A549 (cell line): ENCODE measurements around the gene MAP3K5. TPM values are rescaled to one million over a fixed set of nuclear protein-coding genes. Genes with fewer than 3 reads are reported as not detected.

Source experiments
- ATAC-seq, 2 experiments: fragments of 200-7000 bp in 1 of 2; fragments of >200 bp in 1 of 2; cut with Nextera tagmentation in 1 of 2; cut with Tn5 transposase in 1 of 2; 3 replicates each; pipeline versions ENCODE4 v1.8.0 to v1.9.1; 2018 to 2020; ENCODE audit warnings: mild to moderate bottlenecking in 1 of 2, moderate library complexity in 1 of 2
- CTCF ChIA-PET: fragments of 300-600 bp; sonication (Branson Sonifier 250); formaldehyde crosslinking; extraction: SDS; loops from one replicate; lab custom pipeline; 2021; ENCODE audit warnings: antibody characterized with exemption, inconsistent platforms; lab: Yijun Ruan, JAX
- POLR2A ChIA-PET: fragments of 350-600 bp; formaldehyde crosslinking; extraction: SDS; loops from one replicate; lab custom pipeline; 2021; ENCODE audit warnings: antibody characterized with exemption, inconsistent platforms; lab: Yijun Ruan, JAX
- DNase-seq, 2 experiments: peaks; one replicate each; pipeline versions ENCODE4 v3.0.0 to v3.0.0-alpha.2; 2011 to 2016; ENCODE audit warnings: low read depth in 1 of 2, low spot score in 1 of 2
- FAIRE-seq: peaks from 2 replicates; lab custom pipeline; 2011; peaks lifted over from hg19 to GRCh38; lab: Jason Lieb, UNC
- H3K27ac ChIP-seq, 2 experiments: fragments of >200 bp; sonication (Bioruptor Twin); formaldehyde crosslinking; 3 replicates each; pipeline ENCODE4 v1.5.1; 2016 to 2017
- H3K4me1 ChIP-seq: fragments of >200 bp; sonication (Bioruptor Twin); formaldehyde crosslinking; 3 replicates; pipeline ENCODE4 v1.6.1; 2016
- H3K4me2 ChIP-seq: fragments of >200 bp; sonication (Bioruptor Twin); formaldehyde crosslinking; 3 replicates; pipeline ENCODE4 v1.6.1; 2016
- H3K4me3 ChIP-seq: fragments of >200 bp; sonication (Bioruptor Twin); formaldehyde crosslinking; 3 replicates; pipeline ENCODE4 v1.5.1; 2016
- H3K9me3 ChIP-seq: fragments of >200 bp; sonication (Bioruptor Twin); formaldehyde crosslinking; 3 replicates; pipeline ENCODE4 v1.6.1; 2016
- ATOH8 ChIP-seq: fragments of 250-450 bp; sonication (Bioruptor Pico); IDR thresholded peaks from 2 replicates; pipeline ENCODE4 v1.5.0; 2020; ENCODE audit warnings: low read depth, mild to moderate bottlenecking, moderate library complexity
- CBX2 ChIP-seq: fragments of 200-600 bp; sonication (generic); IDR thresholded peaks from 2 replicates; pipeline ENCODE4 v1.6.1; 2016; ENCODE audit warnings: low read depth, mild to moderate bottlenecking, borderline replicate concordance
- CTCF ChIP-seq: fragments of >200 bp; sonication (Bioruptor Twin); formaldehyde crosslinking; IDR thresholded peaks from 3 replicates; pipeline ENCODE4 v1.5.1; 2016
- ESRRA ChIP-seq: fragments of 150-350 bp; IDR thresholded peaks from 2 replicates; pipeline ENCODE4 v1.6.1; 2014; ENCODE audit warnings: mild to moderate bottlenecking, low read length, borderline replicate concordance
- FOSB ChIP-seq: fragments of 250-450 bp; sonication (Bioruptor Pico); IDR thresholded peaks from 2 replicates; pipeline ENCODE4 v1.5.0; 2020; ENCODE audit warnings: mild to moderate bottlenecking, moderate library complexity
- FOSL2 ChIP-seq, 2 experiments: fragments of 450-650 bp in 1 of 2; fragments of >200 bp in 1 of 2; sonication (Bioruptor Twin) in 1 of 2; formaldehyde crosslinking; IDR thresholded peaks; 2 replicates each; pipeline versions ENCODE4 v1.5.0 to v1.6.1; 2016 to 2020; ENCODE audit warnings: mild to moderate bottlenecking in 1 of 2, moderate library complexity in 1 of 2
- GATA3 ChIP-seq: IDR thresholded peaks from 2 replicates; pipeline ENCODE4 v1.6.1; 2012; ENCODE audit warnings: borderline replicate concordance
- HES2 ChIP-seq: fragments of >200 bp; sonication (Bioruptor Twin); formaldehyde crosslinking; IDR thresholded peaks from 2 replicates; pipeline ENCODE4 v1.6.1; 2016
- HOXA7 ChIP-seq: fragments of 250-450 bp; sonication (Bioruptor Pico); IDR thresholded peaks from 2 replicates; pipeline ENCODE4 v1.5.0; 2020; ENCODE audit warnings: mild to moderate bottlenecking, moderate library complexity
- KDM1A ChIP-seq: fragments of 200-600 bp; sonication (generic); IDR thresholded peaks from 2 replicates; pipeline ENCODE4 v1.6.1; 2016; ENCODE audit warnings: low read depth, mild to moderate bottlenecking
- KDM5A ChIP-seq: fragments of 200-600 bp; sonication (generic); IDR thresholded peaks from 2 replicates; pipeline ENCODE4 v1.6.1; 2016; ENCODE audit warnings: antibody characterized with exemption, mild to moderate bottlenecking
- MAX ChIP-seq: IDR thresholded peaks from 2 replicates; pipeline ENCODE4 v1.6.1; 2012
- MYC ChIP-seq: IDR thresholded peaks from 2 replicates; pipeline ENCODE4 v1.6.1; 2012; ENCODE audit warnings: mild to moderate bottlenecking, inconsistent platforms, low read length, improper control_type of control experiment, borderline replicate concordance
- NPAS2 ChIP-seq: fragments of 250-450 bp; sonication (Bioruptor Pico); IDR thresholded peaks from 2 replicates; pipeline ENCODE4 v1.8.0; 2022; ENCODE audit warnings: mild to moderate bottlenecking, moderate library complexity, borderline replicate concordance
- NR3C1 ChIP-seq: fragments of >200 bp; sonication (Bioruptor Twin); formaldehyde crosslinking; IDR thresholded peaks from 3 replicates; pipeline ENCODE4 v1.6.1; 2017
- RARB ChIP-seq: fragments of 250-450 bp; sonication (Bioruptor Pico); IDR thresholded peaks from 2 replicates; pipeline ENCODE4 v1.8.0; 2021; ENCODE audit warnings: mild to moderate bottlenecking, moderate library complexity
- RNF2 ChIP-seq: fragments of 200-600 bp; sonication (generic); IDR thresholded peaks from 2 replicates; pipeline ENCODE4 v1.6.1; 2016; ENCODE audit warnings: low read depth, mild to moderate bottlenecking, antibody characterized with exemption, moderate library complexity, borderline replicate concordance
- SMC3 ChIP-seq: fragments of >200 bp; sonication (Bioruptor Twin); formaldehyde crosslinking; IDR thresholded peaks from 3 replicates; pipeline ENCODE4 v1.6.1; 2018; ENCODE audit warnings: inconsistent platforms
- TFCP2L1 ChIP-seq: fragments of 250-450 bp; sonication (Bioruptor Pico); IDR thresholded peaks from 2 replicates; pipeline ENCODE4 v1.5.0; 2021; ENCODE audit warnings: mild to moderate bottlenecking
- USF2 ChIP-seq: fragments of 450-650 bp; IDR thresholded peaks from 2 replicates; pipeline ENCODE4 v1.6.1; 2014; ENCODE audit warnings: antibody characterized with exemption
- ZC3H11A ChIP-seq: fragments of 450-650 bp; IDR thresholded peaks from 2 replicates; pipeline ENCODE4 v1.6.1; 2014; ENCODE audit warnings: antibody characterized with exemption, mild to moderate bottlenecking
- ZSCAN20 ChIP-seq: fragments of 250-450 bp; sonication (Bioruptor Pico); IDR thresholded peaks from 2 replicates; pipeline ENCODE4 v1.8.0; 2022; ENCODE audit warnings: mild to moderate bottlenecking, moderate library complexity
- WGBS: methylation state at CpG from one replicate; pipeline ENCODE4 v1.1.6; 2017; ENCODE audit errors: missing lambda C conversion rate; 5-methylcytosine and 5-hydroxymethylcytosine counted together
- polyA plus RNA-seq, 4 experiments: library from polyadenylated mRNA; depleted of rRNA in 3 of 4; stranded (reverse); fragments of >200 nt; fragmentation: RNase III in 1 of 4; extraction: RNeasy Plus Mini Kit Qiagen cat#74134 plus additional on column Dnase treatment in 1 of 4; gene quantifications; 2 replicates in 3 of 4; 3 replicates in 1 of 4; pipeline ENCODE4 v1.2.3, GENCODE V29; 2011 to 2017

MAP3K5 gene
- polyA plus RNA-seq, 2 of the 4 experiments (the other 2 are of a cell fraction) = 2.1 to 4.1 TPM

GRCh38 chr6:136749359-136749997 lies 42.8 kb downstream of the MAP3K5 start:
- Histone ChIP-seq H3K4me1 (no peaks in the 10 kb centered on the region), H3K4me2 (no peak overlapping the region), H3K4me3 (no peak overlapping the region), H3K9me3 (no peaks in the 10 kb centered on the region)
- CTCF ChIA-PET = no interaction called here
- FAIRE-seq (no peak), ATAC-seq (no peak), DNase-seq (no peak)
- no peak for TF ChIP-seq NR3C1
- TF ChIP-seq, all 56 proteins: peak for 0
- POLR2A ChIA-PET = no interaction called here
- no peak overlapping the region for H3K27ac ChIP-seq
- WGBS = 84% methylated on average over 13 of the region's 13 CpGs

- POLR2A ChIA-PET = no interaction called here
- DNase-seq (no peak), FAIRE-seq (no peak), ATAC-seq (no peak)
- no peaks in the 10 kb centered on the region for H3K9me3 ChIP-seq
- no peak for TF ChIP-seq NPAS2 (CRISPR knock-in tag)
- TF ChIP-seq HOXA7 = no peak
- CTCF ChIA-PET = interaction anchor here (0.8 kb wide), 1 partner anchor 11 kb away, joined by 3 read pairs; no protein-coding TSS in a partner anchor
- 89% methylated on average over 1 of the region's 1 CpG for WGBS
- H3K27ac ChIP-seq = no peak overlapping the region
- no peak overlapping the region for H3K4me2 ChIP-seq
- no peaks in the 10 kb centered on the region for H3K4me1 ChIP-seq
- H3K4me3 ChIP-seq = no peak overlapping the region
Measured at GRCh38 chr6:136747507-136747906, 44.8 kb downstream of the MAP3K5 start.

GRCh38 chr6:136745300-136745699 lies 47.0 kb downstream of the MAP3K5 start:
- H3K4me1 ChIP-seq = no peaks in the 10 kb centered on the region
- no peak for TF ChIP-seq ATOH8
- no peak for TF ChIP-seq FOSL2 (IDR thresholded peaks at IDR 0.05)
- TF ChIP-seq FOSL2 (CRISPR knock-in tag; IDR thresholded peaks at IDR 0.05) = no peak
- no peak for TF ChIP-seq FOSB
- TF ChIP-seq NPAS2 (CRISPR knock-in tag) = no peak
- TF ChIP-seq KDM1A = no peak
- no peak for TF ChIP-seq MYC
- TF ChIP-seq TFCP2L1 (CRISPR knock-in tag) = no peak
- no peak for TF ChIP-seq CBX2
- TF ChIP-seq GATA3 = no peak
- TF ChIP-seq MAX = no peak
- TF ChIP-seq KDM5A = no peak
- TF ChIP-seq SMC3 = no peak
- TF ChIP-seq HES2 = no peak
- TF ChIP-seq USF2 = no peak
- no peak for TF ChIP-seq RARB
- no peak for TF ChIP-seq ZSCAN20
- TF ChIP-seq ESRRA = no peak
- no peak for TF ChIP-seq CTCF
- TF ChIP-seq ZC3H11A = no peak
- TF ChIP-seq RNF2 = no peak
- H3K9me3 ChIP-seq = no peaks in the 10 kb centered on the region
- POLR2A ChIA-PET = no interaction called here
- DNase-seq (no peak), ATAC-seq (no peak), FAIRE-seq (no peak)
- WGBS = 88% methylated on average over 6 of the region's 6 CpGs
- H3K27ac ChIP-seq = no peak overlapping the region
- H3K4me2 ChIP-seq = no peak overlapping the region
- CTCF ChIA-PET = interaction anchor here (1.0 kb wide), 1 partner anchor 9 kb away, joined by 3 read pairs; no protein-coding TSS in a partner anchor
- no peak overlapping the region for H3K4me3 ChIP-seq
